ENCODE data around the gene TTYH2. TPM values are rescaled to one million over a fixed set of nuclear protein-coding genes. Genes with fewer than 3 reads are reported as not detected.
A peak's percentile ranks its signal among the peaks of the same experiment; 100 is the strongest.

TTYH2 gene
- total RNA-seq, 1 experiment from 2014 or later, result 4.5 TPM

DNA sequence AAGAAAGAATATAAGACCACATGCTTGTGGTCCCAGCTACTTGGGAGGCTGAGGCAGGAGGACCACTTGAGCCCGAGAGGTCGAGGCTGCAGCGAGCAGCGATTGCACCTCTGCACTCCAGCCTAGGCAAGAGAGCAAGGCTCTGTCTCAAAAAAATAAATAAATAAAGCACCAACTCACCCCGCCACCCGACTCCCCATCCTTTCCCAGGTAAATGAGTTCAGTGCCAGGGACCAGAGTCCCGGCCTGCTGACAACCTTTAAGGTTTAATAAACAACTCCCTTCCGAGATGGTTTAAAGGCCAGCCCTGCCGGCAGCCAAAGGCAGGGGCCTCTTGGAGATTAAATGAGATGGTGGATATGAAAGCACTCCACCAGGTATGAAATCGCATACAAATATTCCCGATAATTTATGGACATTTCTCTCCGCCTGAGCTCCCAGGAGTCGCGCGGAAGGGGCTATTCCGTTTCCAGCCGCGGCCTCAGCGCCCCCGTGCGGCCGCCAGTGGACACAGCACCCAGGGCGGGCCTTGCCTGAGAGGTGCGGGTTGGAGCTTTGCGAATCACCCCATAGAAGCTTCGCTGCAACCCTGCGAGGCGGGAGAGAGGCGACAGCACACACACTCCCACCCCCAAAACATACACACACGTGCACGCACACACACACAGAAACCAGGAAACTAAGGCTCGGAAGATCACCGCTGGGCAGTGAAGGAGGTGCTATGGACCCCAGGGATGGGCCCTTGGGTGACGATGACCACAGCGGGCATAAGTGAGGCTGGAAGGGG is 13.9 kb upstream of the TTYH2 start:
- H3K27ac Mint-ChIP-seq, result no peak overlapping the region
- DNase-seq (ENCODE audit: low spot score), result peak; percentile 83

GRCh38 chr17:74200112-74200511 is 13.3 kb upstream of the TTYH2 start:
- H3K36me3 Mint-ChIP-seq, result peaks cover 13% of the 10 kb centered on the region
- CTCF ChIA-PET, result interaction anchor here (0.5 to 3.5 kb wide), 87 partner anchors 9 to 968 kb away, joined by 3 to 99 read pairs (median 5); partner anchors contain the start of genes BTBD17, DNAI2, SDK2 and TTYH2
- POLR2A ChIA-PET, result interaction anchor here (0.6 to 1.4 kb wide), 3 partner anchors 8 to 82 kb away, joined by 3 to 4 read pairs (median 3); no protein-coding TSS in a partner anchor
- H3K9me3 Mint-ChIP-seq, result no peaks in the 10 kb centered on the region
- H3K27me3 Mint-ChIP-seq (ENCODE audit: low read depth), result peaks cover 24% of the 10 kb centered on the region
- peaks cover 21% of the 10 kb centered on the region for H3K4me1 Mint-ChIP-seq
- H3K4me3 Mint-ChIP-seq, result peak overlapping the region; percentile 39
- no peak for DNase-seq (ENCODE audit: low spot score)
- no peak overlapping the region for H3K27ac Mint-ChIP-seq
- ATAC-seq, result no peak
- TF ChIP-seq RELA (CRISPR knock-in tag; IDR thresholded peaks at IDR 0.05; ENCODE audit: borderline replicate concordance), result no peak
- TF ChIP-seq E2F4 (CRISPR knock-in tag; IDR thresholded peaks at IDR 0.05; ENCODE audit: borderline replicate concordance, low read depth), result no peak
- no peak for TF ChIP-seq CDX4 (CRISPR knock-in tag; IDR thresholded peaks at IDR 0.05; ENCODE audit: borderline replicate concordance)
- TF ChIP-seq, protein P1, sequence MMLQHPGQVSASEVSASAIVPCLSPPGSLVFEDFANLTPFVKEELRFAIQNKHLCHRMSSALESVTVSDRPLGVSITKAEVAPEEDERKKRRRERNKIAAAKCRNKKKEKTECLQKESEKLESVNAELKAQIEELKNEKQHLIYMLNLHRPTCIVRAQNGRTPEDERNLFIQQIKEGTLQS (CRISPR knock-in tag; conservative IDR thresholded peaks at IDR 0.05), result no peak
- TF ChIP-seq, protein P2, sequence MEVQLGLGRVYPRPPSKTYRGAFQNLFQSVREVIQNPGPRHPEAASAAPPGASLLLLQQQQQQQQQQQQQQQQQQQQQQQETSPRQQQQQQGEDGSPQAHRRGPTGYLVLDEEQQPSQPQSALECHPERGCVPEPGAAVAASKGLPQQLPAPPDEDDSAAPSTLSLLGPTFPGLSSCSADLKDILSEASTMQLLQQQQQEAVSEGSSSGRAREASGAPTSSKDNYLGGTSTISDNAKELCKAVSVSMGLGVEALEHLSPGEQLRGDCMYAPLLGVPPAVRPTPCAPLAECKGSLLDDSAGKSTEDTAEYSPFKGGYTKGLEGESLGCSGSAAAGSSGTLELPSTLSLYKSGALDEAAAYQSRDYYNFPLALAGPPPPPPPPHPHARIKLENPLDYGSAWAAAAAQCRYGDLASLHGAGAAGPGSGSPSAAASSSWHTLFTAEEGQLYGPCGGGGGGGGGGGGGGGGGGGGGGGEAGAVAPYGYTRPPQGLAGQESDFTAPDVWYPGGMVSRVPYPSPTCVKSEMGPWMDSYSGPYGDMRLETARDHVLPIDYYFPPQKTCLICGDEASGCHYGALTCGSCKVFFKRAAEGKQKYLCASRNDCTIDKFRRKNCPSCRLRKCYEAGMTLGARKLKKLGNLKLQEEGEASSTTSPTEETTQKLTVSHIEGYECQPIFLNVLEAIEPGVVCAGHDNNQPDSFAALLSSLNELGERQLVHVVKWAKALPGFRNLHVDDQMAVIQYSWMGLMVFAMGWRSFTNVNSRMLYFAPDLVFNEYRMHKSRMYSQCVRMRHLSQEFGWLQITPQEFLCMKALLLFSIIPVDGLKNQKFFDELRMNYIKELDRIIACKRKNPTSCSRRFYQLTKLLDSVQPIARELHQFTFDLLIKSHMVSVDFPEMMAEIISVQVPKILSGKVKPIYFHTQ (CRISPR knock-in tag; IDR thresholded peaks at IDR 0.05), result no peak
- TF ChIP-seq SMAD3 (CRISPR knock-in tag; IDR thresholded peaks at IDR 0.05; ENCODE audit: borderline replicate concordance), result no peak
- TF ChIP-seq, protein P3, sequence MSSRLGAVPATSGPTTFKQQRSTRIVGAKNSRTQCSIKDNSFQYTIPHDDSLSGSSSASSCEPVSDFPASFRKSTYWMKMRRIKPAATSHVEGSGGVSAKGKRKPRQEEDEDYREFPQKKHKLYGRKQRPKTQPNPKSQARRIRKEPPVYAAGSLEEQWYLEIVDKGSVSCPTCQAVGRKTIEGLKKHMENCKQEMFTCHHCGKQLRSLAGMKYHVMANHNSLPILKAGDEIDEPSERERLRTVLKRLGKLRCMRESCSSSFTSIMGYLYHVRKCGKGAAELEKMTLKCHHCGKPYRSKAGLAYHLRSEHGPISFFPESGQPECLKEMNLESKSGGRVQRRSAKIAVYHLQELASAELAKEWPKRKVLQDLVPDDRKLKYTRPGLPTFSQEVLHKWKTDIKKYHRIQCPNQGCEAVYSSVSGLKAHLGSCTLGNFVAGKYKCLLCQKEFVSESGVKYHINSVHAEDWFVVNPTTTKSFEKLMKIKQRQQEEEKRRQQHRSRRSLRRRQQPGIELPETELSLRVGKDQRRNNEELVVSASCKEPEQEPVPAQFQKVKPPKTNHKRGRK (CRISPR knock-in tag; IDR thresholded peaks at IDR 0.05; ENCODE audit: borderline replicate concordance), result no peak
- TF ChIP-seq GRHL2 (CRISPR knock-in tag; IDR thresholded peaks at IDR 0.05; ENCODE audit: insufficient replicate concordance, severe bottlenecking), result no peak
- no peak for TF ChIP-seq CREB1 (CRISPR knock-in tag; IDR thresholded peaks at IDR 0.05)
- TF ChIP-seq, protein P4, sequence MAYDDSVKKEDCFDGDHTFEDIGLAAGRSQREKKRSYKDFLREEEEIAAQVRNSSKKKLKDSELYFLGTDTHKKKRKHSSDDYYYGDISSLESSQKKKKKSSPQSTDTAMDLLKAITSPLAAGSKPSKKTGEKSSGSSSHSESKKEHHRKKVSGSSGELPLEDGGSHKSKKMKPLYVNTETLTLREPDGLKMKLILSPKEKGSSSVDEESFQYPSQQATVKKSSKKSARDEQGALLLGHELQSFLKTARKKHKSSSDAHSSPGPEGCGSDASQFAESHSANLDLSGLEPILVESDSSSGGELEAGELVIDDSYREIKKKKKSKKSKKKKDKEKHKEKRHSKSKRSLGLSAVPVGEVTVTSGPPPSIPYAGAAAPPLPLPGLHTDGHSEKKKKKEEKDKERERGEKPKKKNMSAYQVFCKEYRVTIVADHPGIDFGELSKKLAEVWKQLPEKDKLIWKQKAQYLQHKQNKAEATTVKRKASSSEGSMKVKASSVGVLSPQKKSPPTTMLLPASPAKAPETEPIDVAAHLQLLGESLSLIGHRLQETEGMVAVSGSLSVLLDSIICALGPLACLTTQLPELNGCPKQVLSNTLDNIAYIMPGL (CRISPR knock-in tag; IDR thresholded peaks at IDR 0.05), result no peak
- TF ChIP-seq MYBL2 (CRISPR knock-in tag; IDR thresholded peaks at IDR 0.05), result no peak

More for the DNA sequence above, 13.9 kb upstream of the TTYH2 start:
- Mint-ChIP-seq H3K4me3 (peak overlapping the region; percentile 57), H3K27me3 (ENCODE audit: low read depth) (peaks cover 24% of the 10 kb centered on the region), H3K4me1 (peaks cover 17% of the 10 kb centered on the region), H3K36me3 (peaks cover 7% of the 10 kb centered on the region), H3K9me3 (no peaks in the 10 kb centered on the region)
- peak; percentile 72; the same call in 1 of the 2 replicates for TF ChIP-seq ETV6 (CRISPR knock-in tag; IDR thresholded peaks at IDR 0.05)
- TF ChIP-seq NFATC4 (CRISPR knock-in tag; IDR thresholded peaks at IDR 0.05), result no peak
- no peak for TF ChIP-seq ZNF416 (CRISPR knock-in tag; IDR thresholded peaks at IDR 0.05)
- TF ChIP-seq CTCF (IDR thresholded peaks at IDR 0.05), result peak; percentile 95
- TF ChIP-seq SP1 (CRISPR knock-in tag; conservative IDR thresholded peaks at IDR 0.05), result peak; percentile 34; the same call in 1 of the 2 replicates
- TF ChIP-seq RELA (CRISPR knock-in tag; IDR thresholded peaks at IDR 0.05; ENCODE audit: borderline replicate concordance), result no peak
- TF ChIP-seq, protein P4 (CRISPR knock-in tag; IDR thresholded peaks at IDR 0.05), result 0 out of 2 replicates have a peak, but pooled peaks have one; percentile 30
- TF ChIP-seq NR2C2 (CRISPR knock-in tag; IDR thresholded peaks at IDR 0.05), result no peak
- TF ChIP-seq ZNF396 (CRISPR knock-in tag; IDR thresholded peaks at IDR 0.05; ENCODE audit: borderline replicate concordance), result no peak
- ATAC-seq, result peak; percentile 67
- CTCF ChIA-PET, result interaction anchor here (0.5 to 3.5 kb wide), 89 partner anchors 10 to 967 kb away, joined by 3 to 99 read pairs (median 5); partner anchors contain the start of genes BTBD17, DNAI2, SDK2 and TTYH2
- POLR2A ChIA-PET, result interaction anchor here (0.6 to 1.4 kb wide), 3 partner anchors 9 to 81 kb away, joined by 3 to 4 read pairs (median 3); no protein-coding TSS in a partner anchor

Measured in WTC11 (cell line).